Measurements from ENCODE around the gene KIF7.

- TF ChIP-seq MAFK (IDR thresholded peaks at IDR 0.05; ENCODE audit: low read depth, low read length): no peak
- no peak; a peak in 1 of 3 replicates for TF ChIP-seq POLR2A (IDR thresholded peaks at IDR 0.05; ENCODE audit: control extremely low read depth in 1 of 2, low read depth in 2 of 2, low read length in 2 of 2)
- TF ChIP-seq CTCF (IDR thresholded peaks at IDR 0.05; ENCODE audit: control extremely low read depth in 1 of 3, insufficient read depth in 1 of 3, low read depth in 1 of 3, low read length in 3 of 3): no peak
Observed at GRCh38 chr15:89630260-89630659, 25.0 kb downstream of the KIF7 start.
